H1 (cell line): ENCODE data around the gene PTCD3. TPM values are rescaled to one million over a fixed set of nuclear protein-coding genes. Genes with fewer than 3 reads are reported as not detected.

Experiments
- CTCF ChIA-PET: fragments of 300-600 bp; sonication (Branson Sonifier 250); formaldehyde crosslinking; loops from one replicate; lab custom pipeline; 2021; ENCODE audit not compliant: partially characterized antibody; lab: Charles Lee
- POLR2A ChIA-PET: fragments of 300-600 bp; sonication (Branson Sonifier 250); formaldehyde crosslinking; loops from one replicate; lab custom pipeline; 2021; ENCODE audit warnings: inconsistent platforms; ENCODE audit not compliant: partially characterized antibody; lab: Charles Lee
- DNase-seq, 2 experiments: peaks; one replicate each; pipeline versions ENCODE4 v3.0.0 to v3.0.0-alpha.2; 2010 to 2022; ENCODE audit warnings: low spot score in 2 of 2, low read depth in 1 of 2, mixed read lengths in 1 of 2
- FAIRE-seq: peaks from 2 replicates; lab custom pipeline; 2011; peaks lifted over from hg19 to GRCh38; lab: Jason Lieb, UNC
- H2AFZ ChIP-seq: 2 replicates; pipeline ENCODE4 v1.8.1; 2012; ENCODE audit warnings: low read length, inconsistent platforms
- H2AK5ac ChIP-seq: 2 replicates; pipeline ENCODE4 v1.6.1; 2013; ENCODE audit warnings: low read depth, low read length
- H2BK120ac ChIP-seq: replicated peaks from 2 replicates; pipeline ENCODE3; 2013; ENCODE audit warnings: low read depth, low read length, inconsistent platforms
- H2BK12ac ChIP-seq: 2 replicates; pipeline ENCODE4 v1.6.1; 2013; ENCODE audit warnings: low read depth, low read length
- H2BK15ac ChIP-seq: 2 replicates; pipeline ENCODE4 v1.6.1; 2013; ENCODE audit warnings: low read length
- H2BK20ac ChIP-seq: 2 replicates; pipeline ENCODE4 v1.6.1; 2013; ENCODE audit warnings: low read length
- H2BK5ac ChIP-seq: 2 replicates; pipeline ENCODE4 v1.6.1; 2013; ENCODE audit warnings: low read depth, low read length
- H3K14ac ChIP-seq: 2 replicates; pipeline ENCODE4 v1.6.1; 2013; ENCODE audit warnings: inconsistent platforms; ENCODE audit not compliant: insufficient read length
- H3K18ac ChIP-seq: 2 replicates; pipeline ENCODE4 v1.6.1; 2013; ENCODE audit warnings: low read length; ENCODE audit errors: extremely low read depth
- H3K23ac ChIP-seq: 2 replicates; pipeline ENCODE4 v1.6.1; 2013; ENCODE audit warnings: inconsistent platforms; ENCODE audit not compliant: insufficient read length
- H3K23me2 ChIP-seq: 2 replicates; pipeline ENCODE4 v1.6.1; 2013; ENCODE audit warnings: low read depth, low read length
- H3K27ac ChIP-seq: 2 replicates; pipeline ENCODE4 v1.6.1; 2011; ENCODE audit warnings: low read depth, low read length, inconsistent platforms
- H3K27me3 ChIP-seq, 4 experiments: replicated peaks in 1 of 4; 1 replicate in 1 of 4; 2 replicates in 3 of 4; pipeline versions ENCODE4 v1.6.1 to v1.8.1; 2011 to 2013; ENCODE audit warnings: low read length in 3 of 4, mild to moderate bottlenecking in 3 of 4, inconsistent platforms in 2 of 4, mixed read lengths in 2 of 4, moderate library complexity in 1 of 4; ENCODE audit not compliant: control insufficient read depth in 3 of 4, insufficient read depth in 3 of 4; ENCODE audit errors: extremely low read depth in 1 of 4
- H3K36me3 ChIP-seq, 4 experiments: 2 replicates each; pipeline versions ENCODE4 v1.6.1 to v1.8.1; 2011 to 2013; ENCODE audit warnings: mild to moderate bottlenecking in 4 of 4, low read length in 3 of 4, moderate library complexity in 2 of 4, control low read depth in 1 of 4, inconsistent platforms in 1 of 4; ENCODE audit not compliant: insufficient read depth in 4 of 4, control insufficient read depth in 2 of 4
- H3K4ac ChIP-seq: replicated peaks from 2 replicates; pipeline ENCODE3; 2013; ENCODE audit warnings: low read length, low read depth, mixed read lengths, inconsistent platforms; ENCODE audit not compliant: insufficient read length
- H3K4me1 ChIP-seq, 4 experiments: replicated peaks in 1 of 4; 1 replicate in 1 of 4; 2 replicates in 3 of 4; pipeline versions ENCODE4 v1.6.1 to v1.8.1; 2011 to 2013; ENCODE audit warnings: low read length in 3 of 4, inconsistent platforms in 2 of 4, mixed read lengths in 1 of 4; ENCODE audit not compliant: insufficient read depth in 4 of 4, control insufficient read depth in 3 of 4
- H3K4me2 ChIP-seq, 2 experiments: 2 replicates each; pipeline versions ENCODE4 v1.6.1 to v1.8.1; 2011 to 2013; ENCODE audit warnings: low read depth in 2 of 2, low read length in 2 of 2, control low read depth in 1 of 2, inconsistent platforms in 1 of 2, mild to moderate bottlenecking in 1 of 2; ENCODE audit not compliant: insufficient read depth in 1 of 2
- H3K4me3 ChIP-seq, 4 experiments: fragments of 200-600, 300-600 bp in 1 of 4; sonication (generic), shearing (Covaris generic), sonication (Bioruptor Twin) in 1 of 4; 2 replicates each; pipeline versions ENCODE4 v1.5.1 to v1.8.1; 2011 to 2016; ENCODE audit warnings: low read length in 4 of 4, low read depth in 3 of 4, control low read depth in 2 of 4, inconsistent platforms in 2 of 4, mild to moderate bottlenecking in 2 of 4, mixed read lengths in 1 of 4, moderate library complexity in 1 of 4; ENCODE audit not compliant: insufficient read depth in 2 of 4; ENCODE audit errors: extremely low read depth in 1 of 4
- H3K56ac ChIP-seq: replicated peaks from 2 replicates; pipeline ENCODE3; 2013; ENCODE audit warnings: low read depth, mild to moderate bottlenecking, mixed read lengths, low read length, inconsistent platforms; ENCODE audit not compliant: insufficient read length
- H3K79me1 ChIP-seq: 2 replicates; pipeline ENCODE4 v1.6.1; 2013; ENCODE audit warnings: low read depth, low read length, control low read depth
- H3K79me2 ChIP-seq, 2 experiments: 2 replicates each; pipeline versions ENCODE4 v1.6.1 to v1.8.1; 2012 to 2013; ENCODE audit warnings: low read length in 2 of 2, mild to moderate bottlenecking in 2 of 2, inconsistent platforms in 1 of 2; ENCODE audit not compliant: insufficient read depth in 2 of 2, control insufficient read depth in 1 of 2
- H3K9ac ChIP-seq, 4 experiments: replicated peaks in 1 of 4; 1 replicate in 1 of 4; 2 replicates in 3 of 4; pipeline versions ENCODE4 v1.6.1 to v1.8.1; 2011 to 2013; ENCODE audit warnings: low read depth in 3 of 4, low read length in 3 of 4, control low read depth in 2 of 4, mild to moderate bottlenecking in 2 of 4, moderate library complexity in 2 of 4, inconsistent platforms in 1 of 4; ENCODE audit errors: extremely low read depth in 1 of 4
- H3K9me3 ChIP-seq, 2 experiments: 2 replicates each; pipeline versions ENCODE4 v1.6.1 to v1.8.1; 2012 to 2013; ENCODE audit warnings: mild to moderate bottlenecking in 2 of 2, moderate library complexity in 2 of 2, control low read depth in 1 of 2, inconsistent platforms in 1 of 2, low read depth in 1 of 2, low read length in 1 of 2, mixed read lengths in 1 of 2; ENCODE audit not compliant: insufficient read depth in 2 of 2
- H4K20me1 ChIP-seq, 2 experiments: replicated peaks in 1 of 2; 2 replicates each; pipeline versions ENCODE3 to v1.8.1; 2011 to 2013; ENCODE audit warnings: inconsistent platforms in 2 of 2, low read length in 2 of 2, mild to moderate bottlenecking in 1 of 2; ENCODE audit not compliant: insufficient read depth in 2 of 2, control insufficient read depth in 1 of 2
- H4K5ac ChIP-seq: 2 replicates; pipeline ENCODE4 v1.6.1; 2013; ENCODE audit warnings: low read length, low read depth, mixed read lengths, inconsistent platforms; ENCODE audit not compliant: insufficient read length
- H4K8ac ChIP-seq: 2 replicates; pipeline ENCODE4 v1.8.0; 2013; ENCODE audit warnings: mild to moderate bottlenecking, moderate library complexity, low read length, inconsistent platforms; ENCODE audit not compliant: insufficient read depth; ENCODE audit errors: extremely low read depth
- H4K91ac ChIP-seq: replicated peaks from 2 replicates; pipeline ENCODE3; 2013; ENCODE audit warnings: low read length, mixed read lengths, inconsistent platforms; ENCODE audit not compliant: insufficient read length
- CHD1 ChIP-seq: IDR thresholded peaks from 2 replicates; pipeline ENCODE4 v1.6.1; 2012; ENCODE audit warnings: low read depth, low read length, improper control_type of control experiment
- POLR2A ChIP-seq, 2 experiments: IDR thresholded peaks; 1 replicate in 1 of 2; 2 replicates in 1 of 2; pipeline ENCODE4 v1.6.1; 2011; ENCODE audit warnings: low read depth in 2 of 2, low read length in 2 of 2, mild to moderate bottlenecking in 2 of 2; ENCODE audit errors: control extremely low read depth in 1 of 2
- POLR2AphosphoS5 ChIP-seq: IDR thresholded peaks from 2 replicates; pipeline ENCODE4 v1.6.1; 2011; ENCODE audit warnings: low read depth, low read length
- SAP30 ChIP-seq: fragments of 300-600 bp; sonication (generic); IDR thresholded peaks from 2 replicates; pipeline ENCODE4 v1.7.1; 2012; ENCODE audit warnings: low read length, moderate library complexity, mild to moderate bottlenecking, inconsistent platforms; ENCODE audit not compliant: insufficient read depth, insufficient replicate concordance
- SRF ChIP-seq: IDR thresholded peaks from 2 replicates; pipeline ENCODE4 v1.6.1; 2011; ENCODE audit warnings: mild to moderate bottlenecking, low read depth, low read length, moderate library complexity
- WGBS, 2 experiments: shearing (Covaris generic) in 1 of 2; methylation state at CpG; one replicate each; pipeline versions ENCODE4 v1.1.6 to v1.1.7; 2013 to 2015; ENCODE audit warnings: low lambda C conversion rate in 2 of 2, mixed read lengths in 2 of 2, inconsistent platforms in 1 of 2, low coverage in 1 of 2, missing lambda C conversion rate in 1 of 2; ENCODE audit not compliant: insufficient replicate concordance in 2 of 2, insufficient coverage in 1 of 2, insufficient read length in 1 of 2; ENCODE audit errors: extremely low coverage in 1 of 2, missing lambda C conversion rate in 1 of 2; 5-methylcytosine and 5-hydroxymethylcytosine counted together
- polyA plus RNA-seq, 7 experiments: library from polyadenylated mRNA; depleted of rRNA in 3 of 7; stranded (reverse) in 5 of 7; unstranded in 2 of 7; fragments of >200 nt in 5 of 7; fragments of 200-250 nt in 2 of 7; gene quantifications; 1 replicate in 5 of 7; 2 replicates in 1 of 7; 4 replicates in 1 of 7; pipeline versions ENCODE4 v1.2.1 to v1.2.3, GENCODE V29; 2011 to 2013; ENCODE audit warnings: missing spikeins in 2 of 7, mixed read lengths in 2 of 7
- total RNA-seq: library from RNA; stranded (reverse); fragmentation: NEBNext Ultra II Directional; extraction: Animal tissue kit (Norgen Biotek cat#: 25700); gene quantifications from 2 replicates; pipeline ENCODE4 v1.2.1, GENCODE V29; 2021

Gene PTCD3
- total and polyA plus RNA-seq, 2 of the 8 experiments (the other 6 are each of a cell fraction or from before 2014, with no cell fraction given): 64.3 to 192 TPM

DNA sequence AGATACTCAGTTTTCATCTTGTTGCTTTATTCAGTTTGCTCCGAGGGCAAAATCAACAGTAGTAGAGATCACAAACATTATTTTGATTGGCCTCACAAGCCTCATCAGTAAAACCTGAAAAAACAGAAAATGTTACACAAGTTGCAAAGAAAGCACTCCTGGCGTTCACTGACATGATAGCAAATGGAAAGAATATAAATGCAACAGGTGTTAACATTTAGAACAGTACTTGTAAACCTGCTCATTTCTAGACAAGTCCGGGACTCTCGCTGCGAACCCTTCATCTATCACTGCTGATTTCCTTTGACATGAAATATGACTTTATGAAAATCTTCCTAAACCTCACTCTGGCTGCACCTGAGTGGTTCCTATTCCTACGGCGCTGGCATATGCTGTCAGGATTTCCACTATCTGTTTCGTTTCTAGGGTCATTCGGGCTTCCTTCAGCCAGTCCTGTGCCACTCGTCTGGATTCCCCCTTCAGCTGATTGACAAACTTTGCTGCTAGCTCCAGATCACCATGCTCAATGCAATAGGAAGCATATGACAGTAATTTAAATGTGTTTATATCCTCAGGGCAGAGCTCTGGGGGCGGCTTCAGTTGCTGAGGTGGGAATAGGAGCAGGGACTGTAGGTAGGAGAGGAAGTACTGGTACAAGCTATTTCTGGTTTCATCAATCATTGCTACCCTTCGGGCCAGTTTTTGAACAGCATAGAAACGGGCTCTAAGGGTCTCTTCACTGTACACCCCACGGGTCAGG, 38.1 kb downstream of the PTCD3 start:
- H2BK20ac ChIP-seq: no peak overlapping the region
- ChIA-PET POLR2A (interaction anchor here (0.8 to 3.5 kb wide), 9 partner anchors 8 to 44 kb away, joined by 3 to 24 read pairs (median 4); partner anchors contain the start of genes POLR1A and PTCD3), CTCF (interaction anchor here (1.5 to 1.8 kb wide), 2 partner anchors 56 to 306 kb away, joined by 3 to 5 read pairs; no protein-coding TSS in a partner anchor)

More for the DNA sequence above, 38.1 kb downstream of the PTCD3 start:
- H3K79me2 ChIP-seq: no peaks in the 10 kb centered on the region
- H3K23me2 ChIP-seq: no peaks in the 10 kb centered on the region
- no peaks in the 10 kb centered on the region for H3K27me3 ChIP-seq
- no peak overlapping the region for H2BK120ac ChIP-seq
- H2BK12ac ChIP-seq: no peak overlapping the region
- H3K4me3 ChIP-seq: no peak overlapping the region
- peaks cover 16 to 73% (median 41%) of the 10 kb centered on the region in 4 experiments for H3K36me3 ChIP-seq
- H4K5ac ChIP-seq: no peak overlapping the region
- H3K56ac ChIP-seq: no peak overlapping the region
- no peak overlapping the region for H2AFZ ChIP-seq
- FAIRE-seq (no peak), DNase-seq (no peak)
- no peak for TF ChIP-seq SAP30
- peak; percentile 32 to 65; a peak in 2 of 3 replicates for TF ChIP-seq POLR2A (IDR thresholded peaks at IDR 0.05; ENCODE audit: control extremely low read depth in 1 of 2, low read depth in 2 of 2, low read length in 2 of 2)
- no peak for TF ChIP-seq SRF
- TF ChIP-seq CHD1: no peak
- no peak for TF ChIP-seq POLR2AphosphoS5
- H2BK5ac ChIP-seq: no peak overlapping the region
- no peak overlapping the region for H2BK15ac ChIP-seq
- peaks cover 0 to 6% of the 10 kb centered on the region in 2 experiments for H4K20me1 ChIP-seq
- H4K8ac ChIP-seq: no peak overlapping the region
- no peaks in the 10 kb centered on the region for H3K9me3 ChIP-seq
- no peak overlapping the region for H3K4ac ChIP-seq
- no peak overlapping the region for H3K14ac ChIP-seq
- no peak overlapping the region for H2AK5ac ChIP-seq
- H3K27ac ChIP-seq: no peak overlapping the region
- no peaks in the 10 kb centered on the region for H3K79me1 ChIP-seq
- H3K4me2 ChIP-seq: no peak overlapping the region
- no peaks in the 10 kb centered on the region for H3K4me1 ChIP-seq
- no peak overlapping the region for H3K9ac ChIP-seq
- no peak overlapping the region for H3K18ac ChIP-seq
- WGBS, 2 experiments: 87% methylated on average over 14 of the region's 14 CpGs; no CpG with 5 or more reads in 1 of the 2 experiments
- no peak overlapping the region for H3K23ac ChIP-seq
- no peak overlapping the region for H4K91ac ChIP-seq
